ENCODE data around the gene UGT1A1.
"Not testable (repeated sequence)": the region's sequence is repeated elsewhere in the genome, so short reads cannot be mapped to it uniquely, and the experiment has no call there.

UGT1A1 gene

GRCh38 chr2:233728723-233729301, 31.3 kb upstream of the UGT1A1 start, which contains the start of gene UGT1A3:
UGT1A3 (plus strand) TSS chr2:233729042; CDS start chr2:233729127, 85 bp downstream.
- peak within 1 kb of the TSS; percentile 53 for H3K27ac ChIP-seq
- TF ChIP-seq CTCF (IDR thresholded peaks at IDR 0.05): no peak
- TF ChIP-seq ZFX (IDR thresholded peaks at IDR 0.05; ENCODE audit: borderline replicate concordance): no peak

- not testable (repeated sequence) for H3K27ac ChIP-seq
These were observed 23.0 kb upstream of the UGT1A1 start for GRCh38 chr2:233736868-233737653.

- no peak for TF ChIP-seq ZFX (IDR thresholded peaks at IDR 0.05; ENCODE audit: borderline replicate concordance)
- no peak for TF ChIP-seq CTCF (IDR thresholded peaks at IDR 0.05)
- peak overlapping the region; percentile 77 for H3K27ac ChIP-seq
These were observed 19.2 kb upstream of the UGT1A1 start for GRCh38 chr2:233740870-233741269.

- TF ChIP-seq CTCF (IDR thresholded peaks at IDR 0.05): no peak
- TF ChIP-seq ZFX (IDR thresholded peaks at IDR 0.05; ENCODE audit: borderline replicate concordance): no peak
- H3K27ac ChIP-seq: peak overlapping the region; percentile 77
These were observed 16.4 kb upstream of the UGT1A1 start for GRCh38 chr2:233743464-233744259.

- peak overlapping the region; percentile 77 for H3K27ac ChIP-seq
- TF ChIP-seq ZFX (IDR thresholded peaks at IDR 0.05; ENCODE audit: borderline replicate concordance) (no peak), CTCF (IDR thresholded peaks at IDR 0.05) (no peak)
These were observed 14.9 kb upstream of the UGT1A1 start for GRCh38 chr2:233745073-233745755.

- peak overlapping the region; percentile 77 for H3K27ac ChIP-seq
These were observed 14.2 kb upstream of the UGT1A1 start for GRCh38 chr2:233745838-233746237.

GRCh38 chr2:233746475-233747282, 13.4 kb upstream of the UGT1A1 start:
- TF ChIP-seq ZFX (IDR thresholded peaks at IDR 0.05; ENCODE audit: borderline replicate concordance) (no peak), CTCF (IDR thresholded peaks at IDR 0.05) (no peak)
- H3K27ac ChIP-seq: peak overlapping the region; percentile 77
